HG03196 (cell line): ENCODE measurements around the gene CD24.
"Not testable (repeated sequence)": the region's sequence is repeated elsewhere in the genome, so short reads cannot be mapped to it uniquely, and the experiment has no call there.

Source experiments
- ATAC-seq: cut with Tn5 transposase; IDR thresholded peaks from one replicate; pipeline ENCODE4 v1.9.1; 2021; ENCODE audit not compliant: unreplicated experiment

The CD24 gene

DNA sequence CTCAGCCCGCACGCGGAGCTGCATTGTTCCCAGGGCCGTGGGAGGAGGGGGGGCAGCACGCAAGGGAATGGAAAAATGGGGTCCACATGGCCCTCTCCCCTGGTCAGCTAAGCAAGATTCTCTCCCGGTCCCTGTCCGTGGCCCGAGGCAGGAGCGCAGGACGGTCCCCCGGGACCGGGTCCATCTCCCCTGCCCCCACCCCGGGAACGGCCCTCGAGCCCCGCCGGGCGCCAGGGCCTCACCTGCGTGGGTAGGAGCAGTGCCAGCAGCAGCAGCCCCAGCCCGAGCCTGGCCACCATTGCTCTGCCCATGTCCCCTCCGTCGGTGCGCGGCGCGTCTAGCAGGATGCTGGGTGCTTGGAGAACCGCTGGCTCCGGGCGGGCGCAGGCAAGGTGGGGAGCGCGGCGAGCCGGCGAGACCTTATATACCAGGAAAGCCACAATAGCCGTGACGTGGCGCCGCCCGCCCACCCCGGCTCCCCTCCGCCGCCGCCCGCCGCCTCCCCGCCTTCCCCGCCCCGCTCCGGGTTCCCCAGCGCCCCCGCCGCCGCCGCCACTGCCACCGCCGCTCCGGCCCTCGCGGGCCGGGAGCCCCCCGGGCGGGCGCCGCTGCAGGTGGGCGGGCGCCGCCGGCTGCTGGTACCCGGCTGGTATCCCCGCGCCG, at the start of gene CD24:
Gene CD24 (minus strand): TSS at position 394 of the 663 bp plus-strand sequence. CDS start 83 bp downstream, at position 311.
- ATAC-seq, result no peak

DNA sequence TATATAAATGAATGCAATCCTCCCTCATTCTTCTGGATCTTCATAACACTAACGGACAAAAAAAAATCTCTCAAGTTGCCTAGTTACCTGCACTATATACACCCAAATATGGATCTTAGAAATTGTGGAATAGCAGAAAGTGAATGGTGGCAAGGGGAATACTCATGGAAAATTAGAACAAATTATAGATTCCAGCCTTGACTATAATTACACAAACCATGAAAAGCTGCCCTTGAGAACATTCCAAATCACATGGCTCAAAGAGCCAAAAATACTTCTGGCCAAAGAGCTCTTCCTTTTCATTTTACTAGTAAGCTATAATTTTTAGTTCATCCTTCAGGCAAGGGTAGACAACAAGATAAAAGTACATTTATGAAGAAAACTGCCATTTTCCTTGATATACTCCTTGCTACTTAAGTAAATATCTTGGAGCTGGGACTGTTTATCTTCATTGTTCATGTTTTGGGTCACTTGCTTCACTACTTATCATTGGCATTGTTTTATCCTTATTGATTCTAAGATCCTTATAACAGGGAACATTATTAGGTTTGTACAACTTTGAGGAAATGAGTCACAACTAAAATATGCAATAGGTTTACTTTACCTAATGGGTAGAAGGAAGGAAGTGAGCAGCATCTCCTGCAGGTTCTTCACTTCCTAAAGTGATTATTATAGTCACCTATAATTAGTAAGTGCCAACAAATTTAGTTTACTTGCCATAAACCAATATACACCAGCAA, 47.1 kb upstream of the CD24 start:
- no peak for ATAC-seq

DNA sequence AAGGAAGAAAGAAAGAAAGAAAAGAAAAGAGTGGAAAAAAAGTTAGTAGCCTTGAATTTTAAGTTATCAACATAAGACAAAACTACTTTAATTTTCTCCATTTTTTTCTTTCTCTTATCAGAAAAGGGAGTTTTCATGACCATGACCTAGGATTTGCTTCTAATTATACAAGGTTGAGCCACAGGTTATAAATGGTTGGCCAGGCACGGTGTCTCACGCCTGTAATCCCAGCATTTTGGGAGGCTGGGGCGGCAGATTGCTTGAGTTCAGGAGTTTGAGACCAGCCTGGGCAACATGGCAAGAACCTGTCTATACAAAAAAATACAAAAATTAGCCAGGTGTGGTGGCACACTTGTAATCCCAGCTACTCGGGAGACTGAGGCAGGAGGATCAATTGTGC, 45.7 kb upstream of the CD24 start:
- no peak for ATAC-seq

DNA sequence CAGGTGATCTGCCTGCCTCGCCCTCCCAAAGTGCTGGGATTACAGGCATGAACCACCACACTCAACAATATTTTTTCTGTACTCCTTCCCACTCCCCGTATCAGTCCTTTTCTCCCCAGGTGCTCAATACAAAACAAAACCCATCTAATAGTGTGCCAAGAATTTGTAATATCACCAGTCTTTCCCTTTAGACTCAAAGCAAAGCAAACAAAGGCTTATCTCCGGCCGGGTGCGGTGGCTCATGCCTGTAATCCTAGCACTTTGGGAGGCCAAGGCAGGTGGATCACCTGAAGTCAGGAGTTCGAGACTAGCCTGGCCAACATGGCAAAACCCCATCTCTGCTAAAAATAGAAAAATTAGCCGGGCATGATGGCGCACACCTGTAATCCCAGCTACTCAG, 45.1 kb upstream of the CD24 start:
- ATAC-seq, result not testable (repeated sequence)

GRCh38 chr6:107019047-107019446, 44.5 kb upstream of the CD24 start:
- ATAC-seq, result no peak

- no peak for ATAC-seq
Observed at GRCh38 chr6:107009499-107009898, 35.0 kb upstream of the CD24 start.

DNA sequence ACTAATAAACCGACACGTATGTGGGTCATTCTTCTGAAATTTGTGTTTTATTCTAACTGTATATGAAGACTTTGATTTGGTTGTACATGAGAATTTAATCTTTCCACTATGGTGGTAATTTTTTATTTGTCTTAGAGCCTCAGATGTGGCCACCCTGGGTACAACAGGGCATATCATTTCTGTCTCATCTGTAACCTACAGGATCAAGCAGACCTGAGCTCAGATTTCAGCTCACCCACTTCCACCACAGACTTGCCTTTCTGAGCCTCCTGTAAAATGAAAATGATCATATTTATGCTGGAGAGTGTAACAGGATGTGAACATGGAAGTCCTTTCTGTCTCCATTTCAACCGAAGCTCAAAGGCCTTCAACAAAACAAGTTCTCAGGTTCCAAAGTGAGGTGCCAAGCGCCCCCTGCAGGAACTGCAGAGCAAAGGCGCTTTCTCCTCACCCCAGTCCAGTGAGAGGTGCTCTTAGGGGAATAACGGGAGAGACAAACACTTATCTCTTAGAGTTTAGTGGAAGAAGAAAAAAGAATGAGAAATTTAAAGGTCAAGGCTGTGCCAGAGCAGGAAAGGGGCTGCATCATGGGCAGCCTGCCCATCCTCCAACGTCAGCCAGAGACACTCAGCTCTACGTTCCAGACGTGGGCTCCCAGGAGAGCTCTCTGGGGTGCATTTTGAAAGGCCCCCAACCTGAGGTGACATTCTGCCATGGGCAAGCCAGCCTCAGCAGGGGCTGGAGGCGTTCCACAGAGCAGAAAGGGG, 23.0 kb upstream of the CD24 start:
- ATAC-seq, result no peak

DNA sequence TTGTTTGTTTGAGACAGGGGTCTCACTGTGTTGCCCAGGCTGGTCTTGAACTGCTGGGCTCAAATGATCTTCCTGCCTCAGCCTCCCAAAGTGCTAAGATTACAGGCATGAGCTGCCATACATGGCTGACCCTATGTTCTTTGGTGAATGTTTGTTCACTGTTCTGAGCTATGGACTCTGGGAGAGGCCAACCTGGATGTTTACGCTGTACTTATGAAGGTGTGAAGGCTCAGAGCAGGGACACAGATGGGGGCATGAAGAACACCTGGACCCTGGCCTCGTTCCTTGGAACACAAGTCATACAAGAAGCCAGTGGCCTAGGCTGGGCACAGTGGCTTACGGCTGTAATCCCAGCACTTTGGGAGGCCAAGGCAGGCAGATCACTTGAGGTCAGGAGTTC, 21.1 kb upstream of the CD24 start:
- no peak for ATAC-seq

DNA sequence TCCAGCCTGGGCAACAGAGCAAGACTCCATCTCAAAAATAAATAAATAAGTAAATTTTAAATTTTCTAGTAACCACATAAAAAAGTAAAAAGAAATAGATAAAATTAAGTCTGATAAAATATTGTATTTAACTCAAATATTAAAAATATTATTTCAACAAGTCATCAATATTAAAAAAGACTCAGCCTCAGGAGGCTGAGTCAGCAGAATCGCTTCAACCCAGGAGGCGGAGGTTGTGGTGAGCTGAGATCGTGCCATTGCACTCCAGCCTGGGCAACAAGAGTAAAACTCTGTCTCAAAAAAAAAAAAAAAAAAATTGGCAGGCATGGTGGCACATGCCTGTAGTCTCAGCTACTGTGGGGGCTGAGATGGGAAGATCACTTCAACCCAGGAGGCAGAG, 15.2 kb upstream of the CD24 start:
- ATAC-seq, result not testable (repeated sequence)

DNA sequence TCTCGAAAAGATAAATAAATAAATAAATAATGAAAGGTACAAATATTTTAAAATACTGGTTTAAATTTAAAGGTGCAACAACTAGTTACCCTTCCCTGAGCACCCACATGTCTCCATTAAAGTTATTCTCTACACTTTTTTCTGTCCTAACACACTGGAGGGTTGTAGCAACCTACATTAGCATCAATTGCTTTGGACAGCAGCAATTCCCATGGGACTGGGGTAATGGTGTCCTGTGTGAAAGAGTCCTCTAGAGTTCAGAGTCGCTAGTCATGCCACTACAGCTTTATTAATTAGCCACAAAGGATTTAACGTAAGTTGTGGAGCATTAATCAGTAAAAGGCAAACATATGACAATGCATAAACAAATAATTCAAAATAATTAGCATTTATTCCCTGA, 14.1 kb upstream of the CD24 start:
- no peak for ATAC-seq

DNA sequence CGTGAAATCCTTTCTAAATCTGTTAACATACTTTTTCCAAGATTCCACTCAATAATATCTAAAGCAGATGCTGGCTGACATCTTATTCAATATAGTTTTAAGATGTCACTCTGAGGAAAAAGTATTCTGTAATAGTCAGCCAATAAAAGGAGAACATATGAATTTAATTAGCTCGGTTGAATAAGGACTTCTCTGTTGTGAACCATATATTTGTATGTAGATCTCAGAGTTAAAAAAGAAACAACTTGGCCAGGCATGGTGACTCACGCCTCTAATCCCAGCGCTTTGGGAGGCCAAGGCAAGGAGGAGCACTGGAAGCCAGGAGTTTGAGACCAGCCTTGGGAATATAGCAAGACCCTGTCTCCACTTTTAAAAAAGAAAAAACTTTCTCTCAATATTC, 7.4 kb upstream of the CD24 start:
- ATAC-seq, result no peak

DNA sequence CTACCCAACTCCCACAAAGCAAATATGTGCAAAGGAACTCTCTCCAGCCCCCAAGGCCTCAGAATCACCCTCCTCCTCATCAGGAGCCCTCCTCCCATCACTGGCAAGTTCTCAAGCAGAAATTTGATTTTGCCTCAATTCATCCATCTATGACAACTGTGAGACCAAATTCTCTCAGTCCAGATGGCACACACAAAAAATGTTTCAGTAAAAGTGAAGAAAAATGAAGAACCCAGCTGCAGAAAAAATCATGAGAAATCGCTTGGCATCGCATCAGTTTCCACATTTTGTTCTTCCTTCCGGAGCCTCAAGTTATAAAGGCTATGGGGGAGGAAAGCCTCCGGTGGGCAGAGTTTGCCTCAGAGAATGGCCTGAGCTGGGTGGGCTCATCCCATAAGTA, 6.4 kb upstream of the CD24 start:
- ATAC-seq, result no peak

DNA sequence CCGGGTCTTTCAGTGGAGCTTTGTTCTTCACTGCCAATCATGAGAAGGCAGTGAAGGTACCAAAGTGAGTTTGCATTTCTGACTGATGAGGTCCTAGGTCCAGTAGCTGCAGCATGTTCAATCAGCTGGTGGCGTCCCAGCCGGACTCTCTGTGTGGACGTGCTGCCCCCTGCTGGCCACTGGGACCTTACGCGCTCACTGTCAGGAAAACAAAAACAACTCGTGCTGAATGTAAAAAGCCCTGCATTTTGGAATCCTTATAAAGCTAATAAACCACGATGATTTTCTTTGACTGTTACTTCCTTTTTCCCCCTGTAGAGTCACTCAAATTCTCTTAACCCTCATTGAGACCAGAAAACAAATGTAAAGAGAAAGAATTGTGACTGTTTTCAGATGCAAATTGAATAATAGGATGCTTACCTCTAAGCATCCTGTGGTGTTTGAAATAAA, 4.9 kb upstream of the CD24 start:
- no peak for ATAC-seq

GRCh38 chr6:106977246-106977645, 2.7 kb upstream of the CD24 start:
- ATAC-seq, result no peak

GRCh38 chr6:106976270-106976669, 1.7 kb upstream of the CD24 start:
- ATAC-seq, result no peak

- ATAC-seq, result no peak
Observed at GRCh38 chr6:106975738-106976064, 1.2 kb upstream of the CD24 start.

DNA sequence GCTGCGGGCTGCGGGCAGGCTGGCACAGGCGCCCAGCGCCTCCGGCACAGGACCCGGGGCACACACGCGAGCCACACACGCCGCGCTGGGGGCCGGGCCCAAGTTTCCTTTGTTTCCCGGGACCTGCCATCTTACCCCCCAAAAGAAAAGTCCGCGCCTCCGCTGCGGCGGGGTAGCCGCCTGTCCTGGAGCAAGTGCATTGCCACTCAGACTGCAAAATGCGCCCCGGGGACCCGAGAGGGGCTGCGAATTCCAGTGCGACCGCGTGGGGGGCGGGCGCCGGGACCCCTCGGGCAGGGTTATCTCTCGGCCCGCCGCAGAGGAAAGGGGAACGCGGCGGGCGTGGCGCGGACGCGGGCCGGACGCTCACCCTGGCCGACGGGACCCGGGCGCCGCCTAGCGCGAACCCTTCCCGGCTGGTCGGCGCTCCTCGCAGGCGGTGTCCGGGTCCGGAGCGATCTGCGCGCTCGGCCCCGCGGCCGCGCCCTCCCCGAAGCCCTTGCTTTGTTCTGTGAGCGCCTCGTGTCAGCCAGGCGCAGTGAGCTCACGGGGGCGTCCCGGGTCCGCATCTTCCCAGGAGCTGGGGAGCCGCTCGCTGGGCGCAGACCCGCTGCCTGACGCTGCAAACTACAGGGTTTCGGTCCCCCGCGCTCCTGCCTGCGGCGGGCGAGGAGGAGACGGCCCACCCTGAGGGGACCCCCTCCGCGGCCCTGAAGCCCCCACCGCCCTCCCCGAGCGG, 639 bp upstream of the CD24 start:
- peak; percentile 73 for ATAC-seq

- no peak for ATAC-seq
Observed at GRCh38 chr6:106973836-106974335, 643 bp downstream of the CD24 start.

- ATAC-seq, result no peak
Observed at GRCh38 chr6:106973018-106973835, 1.3 kb downstream of the CD24 start.

DNA sequence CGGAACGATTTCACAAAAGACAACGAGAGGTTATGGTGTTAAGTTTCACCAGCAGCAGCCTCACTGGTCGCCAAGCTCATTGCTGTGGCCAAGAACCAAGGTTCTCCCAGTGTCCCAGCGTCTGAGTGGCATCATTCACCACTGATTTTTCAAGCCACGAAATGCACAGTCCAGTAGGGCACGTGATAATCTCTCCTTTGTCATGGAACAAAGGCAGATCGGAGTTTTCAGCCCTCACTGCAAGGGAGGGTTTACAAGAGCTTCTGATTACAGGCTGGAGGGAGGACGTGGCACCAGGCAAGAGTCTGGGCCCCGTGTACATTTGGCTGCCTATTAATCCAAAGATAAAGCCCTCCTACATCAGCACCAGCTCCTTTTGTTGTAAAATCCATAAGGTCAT, 2.0 kb downstream of the CD24 start:
- no peak for ATAC-seq
